Measurements from ENCODE around the gene ANXA2. TPM values are rescaled to one million over a fixed set of nuclear protein-coding genes. Genes with fewer than 3 reads are reported as not detected.

The ANXA2 gene
- total RNA-seq, 5 donors from 2014 or later (not counting 1 experiment from before 2014, with no cell fraction given) = 59.4 to 223 (median 159) TPM

DNA sequence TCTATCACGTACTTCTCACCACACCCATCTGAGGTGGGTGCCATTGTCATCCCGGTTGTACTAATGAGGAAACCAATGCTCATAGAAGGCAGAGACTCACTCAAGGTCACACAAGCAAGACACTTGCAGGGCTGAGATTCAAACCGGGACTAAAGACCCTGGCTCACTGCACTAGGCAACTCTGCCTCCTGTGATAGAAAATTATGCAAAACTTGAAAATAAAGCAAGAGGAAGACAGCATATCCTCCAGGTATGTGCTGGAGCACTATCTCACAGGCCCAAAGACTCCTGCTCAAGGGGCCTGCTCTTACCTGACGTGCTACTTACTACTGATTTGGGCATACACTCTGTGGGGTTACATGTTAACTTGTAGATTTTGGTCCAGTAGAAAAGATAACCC lies 25.6 kb downstream of the ANXA2 start:
- peaks cover 45% of the 10 kb centered on the region for H3K36me3 Mint-ChIP-seq
- WGBS (ENCODE audit: insufficient coverage) = 100% methylated on average over 1 of the region's 4 CpGs
- CTCF ChIA-PET = interaction anchor here in 1 of 2 donors (0.6 kb wide), 1 partner anchor 147 kb away, joined by 3 read pairs; no protein-coding TSS in a partner anchor

DNA sequence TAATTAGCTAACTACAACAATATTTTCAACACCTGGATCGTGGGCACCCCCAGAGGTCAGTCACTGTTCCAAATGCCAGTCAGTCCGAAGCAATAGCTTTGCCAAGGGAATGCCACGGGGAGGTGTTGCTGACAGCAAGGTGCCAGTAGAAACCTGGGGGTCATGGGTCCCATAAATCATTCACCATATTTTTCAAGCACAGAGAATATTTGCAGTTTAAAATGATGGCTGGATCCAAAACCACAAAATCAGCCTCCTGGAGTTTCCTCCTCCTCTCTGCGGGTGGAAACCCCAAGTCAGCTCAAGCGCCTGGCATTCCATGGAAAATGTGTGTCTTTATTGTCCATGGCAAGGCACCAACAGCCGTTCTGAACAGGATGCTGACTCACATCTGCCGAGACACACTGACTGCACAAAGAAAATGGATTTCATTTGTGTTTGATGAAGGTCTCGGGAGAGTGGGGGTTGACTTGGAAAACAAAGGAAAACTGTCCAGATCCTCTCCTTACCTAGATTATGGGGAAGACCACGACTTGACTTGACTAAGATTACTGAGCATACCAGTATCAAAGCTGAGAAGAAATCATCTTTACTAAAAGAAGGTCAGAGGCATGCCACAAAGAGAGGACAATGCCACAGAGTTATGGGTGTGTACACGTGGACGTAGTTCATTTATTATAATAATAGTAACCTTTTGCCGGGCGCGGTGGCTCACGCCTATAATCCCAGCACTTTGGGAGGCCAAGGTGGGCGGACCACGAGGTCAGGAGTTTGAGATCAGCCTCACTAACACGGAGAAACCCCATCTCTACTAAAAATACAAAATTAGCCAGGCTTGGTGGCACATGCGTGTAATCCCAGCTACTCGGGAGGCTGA lies 26.4 kb downstream of the ANXA2 start:
- ATAC-seq (replicated peaks in 1 of 4) (no peak), DNase-seq (no peak)
- POLR2A ChIA-PET = interaction anchor here in 1 of 2 donors (0.6 kb wide), 1 partner anchor 471 kb away, joined by 9 read pairs; no protein-coding TSS in a partner anchor
- peaks cover 0 to 29% (median 9%) of the 10 kb centered on the region in 3 donors for H3K4me1 Mint-ChIP-seq
- H3K4me1 ChIP-seq (ENCODE audit: control insufficient read depth in 1 of 2, extremely low read depth in 1 of 2, insufficient read depth in 2 of 2, low read length in 2 of 2) = no peaks in the 10 kb centered on the region
- H3K36me3 Mint-ChIP-seq = peaks cover 37% of the 10 kb centered on the region
- no peak overlapping the region for H3K4me3 ChIP-seq (ENCODE audit: control insufficient read depth in 1 of 2, extremely low read depth in 1 of 2, low read length in 1 of 2)
- CTCF ChIA-PET = no interaction called here
- H3K27me3 ChIP-seq (replicated peaks in 1 of 2; ENCODE audit: control insufficient read depth in 2 of 2, extremely low read depth in 1 of 2, insufficient read depth in 2 of 2, low read length in 1 of 2) = no peaks in the 10 kb centered on the region
- no peaks in the 10 kb centered on the region for H3K9me3 ChIP-seq
- no peak overlapping the region for H3K27ac ChIP-seq (ENCODE audit: low read length)
- WGBS (ENCODE audit: insufficient coverage) = 78% methylated on average over 10 of the region's 20 CpGs
- H3K9me3 Mint-ChIP-seq = no peaks in the 10 kb centered on the region
- no peak overlapping the region for H3K27ac Mint-ChIP-seq
- peaks cover 0 to 13% of the 10 kb centered on the region in 2 donors for H3K36me3 ChIP-seq (ENCODE audit: control insufficient read depth in 2 of 2, extremely low read depth in 1 of 2, insufficient read depth in 1 of 2, low read length in 1 of 2)
- peaks cover 0 to 3% of the 10 kb centered on the region in 2 donors for H3K27me3 Mint-ChIP-seq
- no peak overlapping the region for H3K4me3 Mint-ChIP-seq

More for the DNA sequence above, 25.6 kb downstream of the ANXA2 start:
- POLR2A ChIA-PET = interaction anchor here in 1 of 2 donors (0.6 kb wide), 3 partner anchors 67 to 1674 kb away, joined by 4 to 6 read pairs (median 4); no protein-coding TSS in a partner anchor
- no peak overlapping the region for H3K27ac Mint-ChIP-seq
- peaks cover 0 to 18% of the 10 kb centered on the region in 2 donors for H3K36me3 ChIP-seq (ENCODE audit: control insufficient read depth in 2 of 2, extremely low read depth in 1 of 2, insufficient read depth in 1 of 2, low read length in 1 of 2)
- H3K27ac ChIP-seq (ENCODE audit: low read length) = no peak overlapping the region
- no peaks in the 10 kb centered on the region for H3K9me3 Mint-ChIP-seq
- no peaks in the 10 kb centered on the region for H3K27me3 ChIP-seq (replicated peaks in 1 of 2; ENCODE audit: control insufficient read depth in 2 of 2, extremely low read depth in 1 of 2, insufficient read depth in 2 of 2, low read length in 1 of 2)
- no peaks in the 10 kb centered on the region for H3K4me1 ChIP-seq (ENCODE audit: control insufficient read depth in 1 of 2, extremely low read depth in 1 of 2, insufficient read depth in 2 of 2, low read length in 2 of 2)
- no peak for DNase-seq
- no peaks in the 10 kb centered on the region for H3K9me3 ChIP-seq
- H3K4me3 ChIP-seq (ENCODE audit: control insufficient read depth in 1 of 2, extremely low read depth in 1 of 2, low read length in 1 of 2) = no peak overlapping the region
- H3K27me3 Mint-ChIP-seq = peaks cover 0 to 3% of the 10 kb centered on the region in 2 donors
- no peak overlapping the region for H3K4me3 Mint-ChIP-seq
- no peak for ATAC-seq (replicated peaks in 1 of 4)
- H3K4me1 Mint-ChIP-seq = peaks cover 0 to 29% (median 9%) of the 10 kb centered on the region in 3 donors

DNA sequence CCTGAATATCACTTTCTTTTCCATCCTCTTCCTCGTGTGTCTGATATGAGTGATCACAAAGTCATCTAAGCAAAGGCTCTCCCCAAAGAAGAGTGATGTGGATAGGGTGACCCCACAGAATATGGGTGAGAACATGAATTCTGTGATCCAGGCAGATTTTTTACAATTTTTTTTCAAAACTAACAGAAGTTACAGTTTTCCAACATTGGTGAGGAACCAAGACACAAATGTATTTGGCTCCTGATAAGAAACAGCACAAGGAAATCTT lies 27.0 kb downstream of the ANXA2 start:
- Histone ChIP-seq H3K4me1 (ENCODE audit: control insufficient read depth in 1 of 2, extremely low read depth in 1 of 2, insufficient read depth in 2 of 2, low read length in 2 of 2) (no peaks in the 10 kb centered on the region), H3K27ac (ENCODE audit: low read length) (no peak overlapping the region), H3K36me3 (ENCODE audit: control insufficient read depth in 2 of 2, extremely low read depth in 1 of 2, insufficient read depth in 1 of 2, low read length in 1 of 2) (peaks cover 0 to 11% of the 10 kb centered on the region in 2 donors), H3K27me3 (replicated peaks in 1 of 2; ENCODE audit: control insufficient read depth in 2 of 2, extremely low read depth in 1 of 2, insufficient read depth in 2 of 2, low read length in 1 of 2) (no peaks in the 10 kb centered on the region), H3K4me3 (ENCODE audit: control insufficient read depth in 1 of 2, extremely low read depth in 1 of 2, low read length in 1 of 2) (no peak overlapping the region), H3K9me3 (no peaks in the 10 kb centered on the region)
- Mint-ChIP-seq H3K27me3 (peaks cover 0 to 3% of the 10 kb centered on the region in 2 donors), H3K4me3 (no peak overlapping the region), H3K36me3 (peaks cover 34% of the 10 kb centered on the region), H3K27ac (no peak overlapping the region), H3K9me3 (no peaks in the 10 kb centered on the region), H3K4me1 (peaks cover 0 to 29% (median 9%) of the 10 kb centered on the region in 3 donors)
- DNase-seq (no peak), ATAC-seq (replicated peaks in 1 of 4) (no peak)
- POLR2A ChIA-PET = interaction anchor here in 1 of 2 donors (0.6 kb wide), 1 partner anchor 472 kb away, joined by 9 read pairs; no protein-coding TSS in a partner anchor
- no CpG with 5 or more reads among the region's 1 CpG for WGBS (ENCODE audit: insufficient coverage)
- CTCF ChIA-PET = no interaction called here

DNA sequence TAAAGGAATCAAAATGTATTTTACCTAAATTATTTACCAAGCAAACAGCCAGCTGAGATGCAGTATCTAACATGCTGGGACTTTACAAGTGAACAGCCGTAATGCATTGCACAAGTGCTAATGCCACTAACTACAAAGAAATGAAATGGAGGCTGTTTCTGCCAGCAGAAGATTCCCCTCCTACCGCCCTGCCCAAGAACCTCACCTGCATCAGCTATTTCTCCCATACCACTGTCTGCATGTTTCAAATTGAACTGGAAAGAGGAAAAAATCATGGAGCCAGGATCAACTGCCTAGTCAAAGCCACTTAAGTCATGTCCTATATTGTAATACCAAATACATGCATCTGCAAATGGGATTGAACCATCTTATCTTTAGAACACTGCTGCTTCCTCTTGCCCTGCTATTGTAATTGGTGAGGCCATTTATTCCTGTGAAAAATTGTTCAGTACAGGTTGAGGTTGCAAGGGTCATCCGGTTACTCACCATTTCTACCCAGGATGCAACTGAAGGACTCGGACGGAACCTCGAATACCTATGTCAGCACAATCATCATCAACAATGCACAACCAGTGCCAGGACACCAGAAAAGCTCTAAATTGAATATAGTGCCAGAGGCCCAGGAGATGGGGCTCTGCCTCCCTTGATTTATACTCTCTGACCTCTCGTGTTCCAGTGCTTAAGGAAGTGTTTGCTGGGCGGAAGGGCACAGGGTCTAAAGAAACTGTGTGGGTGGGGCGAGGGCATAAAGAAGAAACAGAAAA lies 27.5 kb downstream of the ANXA2 start:
- Histone ChIP-seq H3K4me1 (ENCODE audit: control insufficient read depth in 1 of 2, extremely low read depth in 1 of 2, insufficient read depth in 2 of 2, low read length in 2 of 2) (no peaks in the 10 kb centered on the region), H3K27ac (ENCODE audit: low read length) (no peak overlapping the region), H3K27me3 (replicated peaks in 1 of 2; ENCODE audit: control insufficient read depth in 2 of 2, extremely low read depth in 1 of 2, insufficient read depth in 2 of 2, low read length in 1 of 2) (no peaks in the 10 kb centered on the region), H3K9me3 (no peaks in the 10 kb centered on the region), H3K4me3 (ENCODE audit: control insufficient read depth in 1 of 2, extremely low read depth in 1 of 2, low read length in 1 of 2) (no peak overlapping the region), H3K36me3 (ENCODE audit: control insufficient read depth in 2 of 2, extremely low read depth in 1 of 2, insufficient read depth in 1 of 2, low read length in 1 of 2) (peaks cover 0 to 11% of the 10 kb centered on the region in 2 donors)
- ChIA-PET POLR2A (interaction anchor here in 1 of 2 donors (0.6 kb wide), 1 partner anchor 472 kb away, joined by 9 read pairs; no protein-coding TSS in a partner anchor), CTCF (no interaction called here)
- Mint-ChIP-seq H3K4me1 (peaks cover 0 to 31% (median 8%) of the 10 kb centered on the region in 3 donors), H3K27ac (peak overlapping the region in 1 of 2 donors; percentile 10), H3K27me3 (peaks cover 0 to 3% of the 10 kb centered on the region in 2 donors), H3K36me3 (peaks cover 31% of the 10 kb centered on the region), H3K9me3 (no peaks in the 10 kb centered on the region), H3K4me3 (no peak overlapping the region)
- 97% methylated on average over 5 of the region's 9 CpGs for WGBS (ENCODE audit: insufficient coverage)
- ATAC-seq (replicated peaks in 1 of 4) (no peak), DNase-seq (no peak)

- peaks cover 0 to 3% of the 10 kb centered on the region in 2 donors for H3K27me3 Mint-ChIP-seq
- WGBS (ENCODE audit: insufficient coverage) = 100% methylated on average over 4 of the region's 5 CpGs
- no peak overlapping the region for H3K27ac ChIP-seq (ENCODE audit: low read length)
- H3K4me3 ChIP-seq (ENCODE audit: control insufficient read depth in 1 of 2, extremely low read depth in 1 of 2, low read length in 1 of 2) = no peak overlapping the region
- no peaks in the 10 kb centered on the region for H3K27me3 ChIP-seq (replicated peaks in 1 of 2; ENCODE audit: control insufficient read depth in 2 of 2, extremely low read depth in 1 of 2, insufficient read depth in 2 of 2, low read length in 1 of 2)
- no peak overlapping the region for H3K4me3 Mint-ChIP-seq
- H3K36me3 ChIP-seq (ENCODE audit: control insufficient read depth in 2 of 2, extremely low read depth in 1 of 2, insufficient read depth in 1 of 2, low read length in 1 of 2) = peaks cover 0 to 7% of the 10 kb centered on the region in 2 donors
- peaks cover 0 to 32% (median 8%) of the 10 kb centered on the region in 3 donors for H3K4me1 Mint-ChIP-seq
- DNase-seq (no peak), ATAC-seq (replicated peaks in 1 of 4) (no peak)
- H3K4me1 ChIP-seq (ENCODE audit: control insufficient read depth in 1 of 2, extremely low read depth in 1 of 2, insufficient read depth in 2 of 2, low read length in 2 of 2) = no peaks in the 10 kb centered on the region
- peaks cover 31% of the 10 kb centered on the region for H3K36me3 Mint-ChIP-seq
- no peaks in the 10 kb centered on the region for H3K9me3 Mint-ChIP-seq
- ChIA-PET POLR2A (no interaction called here), CTCF (no interaction called here)
- no peak overlapping the region for H3K27ac Mint-ChIP-seq
- H3K9me3 ChIP-seq = no peaks in the 10 kb centered on the region
Observed at GRCh38 chr15:60369696-60370095, 28.1 kb downstream of the ANXA2 start.

GRCh38 chr15:60364612-60364924 lies 33.2 kb downstream of the ANXA2 start:
- no peaks in the 10 kb centered on the region for H3K9me3 Mint-ChIP-seq
- H3K27me3 Mint-ChIP-seq = no peaks in the 10 kb centered on the region
- peaks cover 11 to 28% (median 25%) of the 10 kb centered on the region in 3 donors for H3K4me1 Mint-ChIP-seq
- Histone ChIP-seq H3K4me1 (ENCODE audit: control insufficient read depth in 1 of 2, extremely low read depth in 1 of 2, insufficient read depth in 2 of 2, low read length in 2 of 2) (peaks cover 0 to 5% of the 10 kb centered on the region in 2 experiments), H3K27ac (ENCODE audit: low read length) (no peak overlapping the region), H3K4me3 (ENCODE audit: control insufficient read depth in 1 of 2, extremely low read depth in 1 of 2, low read length in 1 of 2) (no peak overlapping the region), H3K36me3 (ENCODE audit: control insufficient read depth in 2 of 2, extremely low read depth in 1 of 2, insufficient read depth in 1 of 2, low read length in 1 of 2) (peaks cover 0 to 28% of the 10 kb centered on the region in 2 donors), H3K9me3 (no peaks in the 10 kb centered on the region), H3K27me3 (replicated peaks in 1 of 2; ENCODE audit: control insufficient read depth in 2 of 2, extremely low read depth in 1 of 2, insufficient read depth in 2 of 2, low read length in 1 of 2) (no peaks in the 10 kb centered on the region)
- no CpG with 5 or more reads among the region's 2 CpGs for WGBS (ENCODE audit: insufficient coverage)
- DNase-seq = no peak
- no peak overlapping the region for H3K27ac Mint-ChIP-seq
- ChIA-PET POLR2A (no interaction called here), CTCF (interaction anchor here in 1 of 2 donors (1.5 kb wide), 1 partner anchor 156 kb away, joined by 4 read pairs; no protein-coding TSS in a partner anchor)
- no peak for ATAC-seq (replicated peaks in 1 of 4)
- H3K4me3 Mint-ChIP-seq = no peak overlapping the region
- peaks cover 43% of the 10 kb centered on the region for H3K36me3 Mint-ChIP-seq
